WI38 (cell line): ENCODE results near the gene ZNF33B.

Experiments used
- H3K4me3 ChIP-seq: 2 replicates; pipeline ENCODE4 v1.5.1; 2011; ENCODE audit warnings: low read depth, mild to moderate bottlenecking, control low read depth, low read length
- CTCF ChIP-seq: IDR thresholded peaks from 2 replicates; pipeline ENCODE4 v1.5.1; 2012; ENCODE audit warnings: low read depth, mild to moderate bottlenecking, control low read depth, low read length

Gene ZNF33B

DNA sequence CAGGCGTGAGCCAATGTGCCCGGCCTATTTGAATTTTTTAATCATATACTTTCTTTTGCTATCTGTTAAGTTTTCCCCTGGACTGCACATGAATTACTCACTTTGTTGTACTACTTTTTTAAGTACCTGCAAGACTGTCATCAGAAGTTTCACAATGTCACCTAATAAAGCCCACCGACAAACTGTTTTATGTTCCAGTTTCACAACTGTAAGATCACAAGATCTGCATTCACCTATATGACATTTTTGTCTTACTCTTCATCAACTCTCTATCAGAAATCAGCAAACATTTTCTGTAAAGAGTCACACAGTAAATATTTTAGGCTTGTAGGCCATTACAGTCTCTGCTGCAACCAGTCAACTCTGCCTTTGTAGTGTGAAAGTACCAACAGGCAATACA, 88.5 kb downstream of the ZNF33B start:
- H3K4me3 ChIP-seq, result no peak overlapping the region
- TF ChIP-seq CTCF, result no peak

- TF ChIP-seq CTCF, result no peak
- H3K4me3 ChIP-seq, result no peak overlapping the region
Observed at GRCh38 chr10:42548254-42548653, 90.1 kb downstream of the ZNF33B start.

GRCh38 chr10:42544945-42545344, 93.4 kb downstream of the ZNF33B start:
- no peak for TF ChIP-seq CTCF
- no peak overlapping the region for H3K4me3 ChIP-seq

DNA sequence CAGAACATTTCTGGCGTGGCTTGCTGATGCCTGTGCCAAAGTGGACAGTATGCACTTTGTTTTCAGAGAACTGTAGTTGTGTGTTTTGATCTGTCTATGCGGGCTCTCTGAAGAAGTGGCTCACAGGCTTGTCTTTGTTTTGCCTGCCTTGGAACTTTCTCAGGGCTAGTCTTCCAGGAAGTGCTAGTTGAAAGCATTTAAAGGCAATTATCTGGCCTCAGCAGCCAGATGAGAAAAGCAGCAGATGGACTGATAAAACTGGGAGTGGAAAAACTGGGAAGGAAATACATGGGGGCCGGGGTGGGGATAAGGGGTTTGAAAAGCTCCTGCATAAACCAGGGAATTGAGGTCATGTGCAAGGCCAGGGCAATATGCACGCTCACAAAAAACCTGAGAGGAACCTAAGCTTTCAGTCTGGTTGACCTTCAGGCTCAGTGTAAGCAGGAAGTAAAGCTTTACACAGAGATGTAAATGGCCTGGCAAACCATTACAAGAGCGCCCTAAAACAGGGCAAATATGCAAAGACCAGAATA, 94.5 kb downstream of the ZNF33B start:
- no peak for TF ChIP-seq CTCF
- no peak overlapping the region for H3K4me3 ChIP-seq
